ENCODE data around the gene MYO1A.
"Not testable (repeated sequence)": the region's sequence is repeated elsewhere in the genome, so short reads cannot be mapped to it uniquely, and the experiment has no call there.

Gene MYO1A

GRCh38 chr12:56993346-56993745 lies 56.6 kb downstream of the MYO1A start:
- no peak for DNase-seq (ENCODE audit: low read depth)

GRCh38 chr12:56991319-56992246 lies 58.3 kb downstream of the MYO1A start:
- no peak for DNase-seq (ENCODE audit: low read depth)

GRCh38 chr12:56990648-56991318 lies 59.1 kb downstream of the MYO1A start:
- DNase-seq (ENCODE audit: low read depth): no peak

DNA sequence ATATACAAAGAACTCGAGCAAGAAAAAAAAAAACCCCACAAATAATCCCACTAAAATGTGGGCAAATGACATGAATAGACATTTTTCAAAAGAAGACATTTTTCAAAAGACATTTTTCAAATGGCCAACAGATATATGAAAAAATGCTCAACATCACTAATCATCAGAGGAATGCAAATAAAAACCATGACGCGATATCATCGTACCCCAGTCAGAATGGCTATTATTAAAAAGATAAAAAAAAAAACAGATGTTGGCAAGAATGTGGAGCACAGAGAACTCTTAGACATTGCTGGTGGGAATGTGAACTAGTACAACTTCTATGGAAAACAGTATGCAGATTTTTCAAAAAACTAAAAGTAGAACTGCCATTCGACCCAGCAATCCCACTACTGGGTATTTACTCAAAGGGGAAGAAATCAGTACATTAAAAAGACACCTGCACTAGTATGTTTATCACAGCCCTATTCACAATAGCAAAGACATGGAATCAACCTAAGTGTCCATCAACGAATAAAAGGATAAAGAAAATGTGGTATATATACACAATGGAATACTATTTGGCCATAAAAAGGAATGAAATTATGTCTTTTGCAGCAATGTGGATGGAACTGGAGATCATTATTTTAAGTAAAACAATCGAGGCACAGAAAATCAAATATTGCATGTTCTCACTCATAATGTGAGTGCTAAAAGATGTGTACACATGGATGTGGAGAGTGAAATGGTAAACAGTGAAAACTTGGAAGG lies 59.9 kb downstream of the MYO1A start:
- no peak for DNase-seq (ENCODE audit: low read depth)

DNA sequence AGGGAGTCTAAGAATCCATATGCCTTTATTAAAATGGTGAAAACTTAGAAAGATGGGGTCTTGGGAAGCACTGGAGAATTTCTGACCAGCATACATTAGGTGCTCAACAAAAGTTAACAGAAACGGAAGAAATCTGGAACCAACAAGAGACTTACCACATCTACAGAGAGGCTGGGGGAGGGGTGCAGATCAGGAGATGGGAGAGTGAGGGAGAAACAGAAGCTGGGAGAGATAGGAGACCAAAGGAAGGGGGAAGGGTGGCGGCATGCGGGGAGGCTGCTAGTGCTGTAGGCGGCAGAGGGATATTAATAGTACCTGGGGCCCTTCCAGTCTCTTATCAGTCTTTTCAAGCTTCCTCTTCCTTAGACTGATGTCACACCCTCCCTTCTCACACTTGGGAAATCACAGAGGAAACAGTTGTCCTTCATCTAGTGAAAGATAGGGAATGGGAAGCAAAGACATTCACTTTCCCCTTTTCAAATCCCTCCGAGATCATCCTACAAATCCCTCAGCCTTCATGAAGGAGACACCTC lies 61.7 kb downstream of the MYO1A start:
- no peak for DNase-seq (ENCODE audit: low read depth)

DNA sequence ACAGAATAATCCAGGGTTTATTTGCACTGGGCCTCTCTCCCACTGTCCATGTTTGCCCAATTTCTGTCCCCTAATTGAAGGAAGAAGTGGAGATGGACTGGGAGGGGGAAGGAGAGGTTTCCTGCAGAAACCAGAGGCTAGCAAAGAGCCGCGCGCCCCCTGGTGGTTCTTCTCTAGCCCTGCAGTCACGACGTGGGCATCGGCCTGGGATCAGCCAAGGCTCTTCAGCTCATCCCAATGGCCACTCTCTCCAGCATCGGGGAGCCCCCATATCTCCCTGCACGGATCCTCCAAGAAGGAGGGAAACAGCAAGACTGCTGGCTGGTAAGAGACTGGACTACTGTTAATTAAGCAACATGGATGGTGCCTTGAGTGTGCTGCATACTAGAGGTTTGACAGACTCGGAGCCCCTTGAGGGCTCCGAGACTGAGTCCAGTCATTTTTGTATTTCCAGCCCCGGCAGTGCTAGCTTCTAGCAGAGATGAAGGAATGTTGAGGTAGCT lies 62.3 kb downstream of the MYO1A start:
- no peak for DNase-seq (ENCODE audit: low read depth)

DNA sequence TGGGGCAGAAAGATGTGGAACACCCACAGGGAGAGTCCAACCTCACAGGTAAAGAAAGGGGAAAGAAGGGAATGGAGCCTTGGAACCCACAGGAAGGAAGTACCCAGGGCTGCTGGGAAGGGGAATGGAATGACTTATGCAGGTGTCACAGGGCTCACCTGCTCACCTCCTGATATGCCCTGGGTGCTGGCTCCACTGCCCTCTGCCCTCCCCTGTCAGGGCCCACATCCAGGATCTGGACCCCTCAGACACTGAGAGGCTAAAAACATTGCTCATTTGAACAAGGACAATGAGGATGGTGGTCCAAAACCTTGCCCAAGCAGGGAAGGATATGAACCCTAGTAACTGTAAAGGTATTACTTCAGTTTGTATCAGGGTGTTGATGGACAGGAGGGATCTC lies 62.9 kb downstream of the MYO1A start:
- DNase-seq (ENCODE audit: low read depth): no peak

GRCh38 chr12:56985714-56986113 lies 64.2 kb downstream of the MYO1A start:
- not testable (repeated sequence) for DNase-seq (ENCODE audit: low read depth)

GRCh38 chr12:56983386-56983785 lies 66.5 kb downstream of the MYO1A start:
- DNase-seq (ENCODE audit: low read depth): no peak

- DNase-seq (ENCODE audit: low read depth): not testable (repeated sequence)
Measured at GRCh38 chr12:56982578-56983236, 67.2 kb downstream of the MYO1A start.

GRCh38 chr12:56980941-56981530 lies 68.9 kb downstream of the MYO1A start:
- no peak for DNase-seq (ENCODE audit: low read depth)

DNA sequence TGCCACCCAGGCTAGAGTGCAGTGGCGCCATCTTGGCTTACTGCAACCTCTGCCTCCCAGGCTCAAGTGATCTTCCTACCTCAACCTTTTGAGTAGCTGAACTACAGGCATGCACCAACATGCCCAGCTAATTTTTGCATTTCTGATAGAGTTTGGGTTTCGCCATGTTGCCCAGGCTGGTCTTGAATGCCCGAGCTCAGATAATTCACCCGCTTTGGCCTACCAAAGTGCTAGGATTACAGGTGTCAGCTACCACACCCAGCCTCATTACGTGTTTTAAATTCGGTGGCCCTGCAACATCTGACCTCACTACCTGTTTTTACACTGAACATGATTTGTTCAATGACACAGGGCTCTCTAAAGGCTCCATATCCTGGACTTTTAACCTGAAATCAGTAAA lies 69.7 kb downstream of the MYO1A start:
- DNase-seq (ENCODE audit: low read depth): no peak

GRCh38 chr12:56979628-56980027 lies 70.3 kb downstream of the MYO1A start:
- no peak for DNase-seq (ENCODE audit: low read depth)
